GM18519 (cell line): ENCODE results near the gene SIVA1.

Experiments used
- ATAC-seq: cut with Tn5 transposase; IDR thresholded peaks from one replicate; pipeline ENCODE4 v1.9.1; 2021; ENCODE audit warnings: mild to moderate bottlenecking, moderate library complexity; ENCODE audit not compliant: unreplicated experiment, low FRiP score

The SIVA1 gene

DNA sequence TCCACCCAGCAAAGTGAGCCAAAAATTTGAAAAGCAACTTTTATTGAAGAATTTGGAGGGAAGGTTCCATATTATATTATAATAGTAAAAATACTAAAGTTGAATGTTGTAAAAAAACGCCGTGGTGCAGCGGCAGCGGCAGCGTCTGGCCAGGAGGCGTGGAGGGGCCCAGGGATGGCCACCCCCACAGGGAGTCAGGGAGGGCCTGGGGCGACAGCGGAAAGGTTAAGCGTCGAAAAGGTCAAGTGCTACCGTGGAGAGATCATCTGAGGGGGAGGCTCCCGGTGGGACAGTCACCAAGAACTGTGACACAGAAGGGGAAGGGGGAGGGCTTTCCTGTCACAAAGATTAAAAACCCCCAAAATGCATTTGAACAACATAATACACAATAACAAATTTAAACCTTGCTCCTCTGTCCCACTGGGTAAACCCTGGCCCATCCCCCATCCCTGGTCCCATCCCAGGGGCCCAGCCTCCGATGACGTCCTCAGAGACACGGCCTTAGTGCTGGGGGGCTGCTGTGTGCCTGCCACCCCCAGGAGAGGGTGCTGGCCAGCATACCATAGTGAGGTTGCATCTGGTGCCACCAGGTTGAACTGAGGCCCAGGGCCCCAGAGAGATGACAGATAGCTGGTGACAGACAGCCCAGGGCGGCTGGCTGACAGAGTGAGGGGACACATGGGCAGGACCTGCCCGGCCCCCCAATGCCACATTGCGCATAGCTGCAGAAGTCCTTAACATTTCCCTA is 16.6 kb downstream of the SIVA1 start:
- ATAC-seq: no peak

DNA sequence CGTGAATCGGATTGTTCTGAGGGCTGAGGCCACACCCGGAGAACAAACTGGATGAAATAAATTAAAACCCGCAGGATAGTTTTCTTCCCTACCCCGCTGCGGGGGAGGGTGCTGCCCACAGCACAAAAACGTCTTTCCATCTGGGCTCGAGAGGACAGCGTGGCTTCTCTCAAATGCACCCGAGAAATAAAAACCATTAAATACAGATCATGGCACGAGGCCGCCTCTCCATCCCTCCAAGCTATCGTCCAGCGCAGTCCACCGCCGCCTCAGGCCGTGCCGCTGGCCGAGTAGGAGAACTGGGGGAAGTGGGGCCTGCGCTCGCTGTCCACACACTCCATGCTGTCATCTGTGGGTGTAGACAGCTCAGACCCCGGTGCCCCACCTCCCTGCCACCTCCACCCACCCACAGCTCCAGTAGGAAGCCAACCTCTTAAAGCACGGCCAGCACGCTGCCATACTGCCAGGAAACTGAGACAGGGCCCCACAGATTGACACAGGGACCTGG is 17.2 kb downstream of the SIVA1 start:
- no peak for ATAC-seq

DNA sequence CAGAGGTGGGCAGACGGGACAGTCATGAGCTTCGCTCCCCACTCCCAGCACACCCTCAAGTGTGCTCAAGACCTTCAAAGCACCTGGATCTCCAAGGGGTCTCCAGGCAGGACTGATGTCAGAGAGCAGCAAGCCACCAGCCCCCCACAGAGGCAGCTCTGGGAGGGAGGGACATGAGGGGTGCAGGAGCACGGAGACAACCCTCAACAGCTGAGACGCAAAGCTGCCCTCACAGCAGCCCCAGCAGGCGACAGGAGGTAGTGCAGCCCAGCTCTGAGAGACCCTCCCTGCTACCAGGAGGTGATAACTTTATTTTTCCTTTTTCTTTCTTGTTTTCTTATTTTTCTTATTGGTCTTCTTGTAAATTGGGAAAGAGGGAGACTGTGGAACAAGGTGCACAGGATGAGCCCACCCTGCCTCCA is 17.9 kb downstream of the SIVA1 start:
- ATAC-seq: no peak

DNA sequence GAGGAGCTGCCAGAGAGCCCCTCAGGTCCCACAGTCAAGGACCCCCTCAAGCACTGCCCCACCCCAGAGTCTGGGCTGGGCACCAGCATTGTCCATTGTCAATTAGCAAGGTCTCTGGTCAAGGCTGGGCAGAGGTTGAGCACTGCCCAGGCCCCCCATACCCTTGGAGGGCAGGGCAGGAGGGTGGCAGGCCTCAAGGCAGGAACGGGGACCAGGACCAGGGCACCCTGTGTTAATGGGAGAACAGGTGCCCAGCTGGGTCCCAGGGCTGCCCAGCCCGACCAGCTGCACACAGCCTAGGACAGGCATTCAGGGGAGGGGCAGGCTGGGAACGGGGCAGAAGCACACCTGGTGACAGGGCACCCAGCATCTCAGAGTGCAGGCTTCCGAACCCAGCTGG is 18.4 kb downstream of the SIVA1 start:
- ATAC-seq: no peak

DNA sequence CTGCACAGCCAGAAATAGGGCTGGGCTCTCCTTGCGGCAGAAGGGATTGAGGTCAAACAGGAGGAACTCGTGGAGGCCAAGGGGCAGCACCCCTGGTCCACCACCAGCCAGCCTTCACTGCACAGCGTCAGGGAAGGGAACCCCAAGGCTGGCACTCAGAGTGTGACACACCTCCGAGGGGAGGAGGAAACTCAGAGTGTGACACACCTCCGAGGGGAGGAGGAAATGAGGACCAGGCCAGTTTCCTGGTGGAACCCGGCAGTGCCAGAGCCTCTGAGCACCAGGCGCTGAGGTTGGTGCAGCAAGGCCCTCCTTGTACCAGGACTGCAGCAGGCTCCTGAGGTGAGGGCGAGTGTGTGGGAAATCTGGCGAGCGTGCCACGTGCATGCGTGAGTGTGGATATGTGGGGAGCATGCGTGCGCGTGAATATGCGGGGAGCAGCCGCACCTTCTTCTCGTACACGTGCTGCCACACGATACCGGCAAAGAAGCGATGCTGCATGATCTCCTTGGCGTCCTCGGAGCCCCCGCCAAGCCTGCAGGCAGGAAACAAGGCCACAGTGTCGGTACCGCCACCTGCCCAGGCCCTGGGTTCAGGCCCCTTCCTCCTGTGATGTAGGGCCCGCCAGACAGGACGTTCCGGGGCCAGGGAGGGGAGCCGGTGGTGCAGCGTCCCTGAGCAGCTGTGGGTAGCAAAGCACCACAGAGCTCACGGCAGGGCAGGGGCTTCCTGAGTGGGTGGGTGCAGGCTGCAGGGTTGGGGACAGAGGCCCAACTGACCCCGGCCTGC is 19.2 kb downstream of the SIVA1 start:
- ATAC-seq: no peak

DNA sequence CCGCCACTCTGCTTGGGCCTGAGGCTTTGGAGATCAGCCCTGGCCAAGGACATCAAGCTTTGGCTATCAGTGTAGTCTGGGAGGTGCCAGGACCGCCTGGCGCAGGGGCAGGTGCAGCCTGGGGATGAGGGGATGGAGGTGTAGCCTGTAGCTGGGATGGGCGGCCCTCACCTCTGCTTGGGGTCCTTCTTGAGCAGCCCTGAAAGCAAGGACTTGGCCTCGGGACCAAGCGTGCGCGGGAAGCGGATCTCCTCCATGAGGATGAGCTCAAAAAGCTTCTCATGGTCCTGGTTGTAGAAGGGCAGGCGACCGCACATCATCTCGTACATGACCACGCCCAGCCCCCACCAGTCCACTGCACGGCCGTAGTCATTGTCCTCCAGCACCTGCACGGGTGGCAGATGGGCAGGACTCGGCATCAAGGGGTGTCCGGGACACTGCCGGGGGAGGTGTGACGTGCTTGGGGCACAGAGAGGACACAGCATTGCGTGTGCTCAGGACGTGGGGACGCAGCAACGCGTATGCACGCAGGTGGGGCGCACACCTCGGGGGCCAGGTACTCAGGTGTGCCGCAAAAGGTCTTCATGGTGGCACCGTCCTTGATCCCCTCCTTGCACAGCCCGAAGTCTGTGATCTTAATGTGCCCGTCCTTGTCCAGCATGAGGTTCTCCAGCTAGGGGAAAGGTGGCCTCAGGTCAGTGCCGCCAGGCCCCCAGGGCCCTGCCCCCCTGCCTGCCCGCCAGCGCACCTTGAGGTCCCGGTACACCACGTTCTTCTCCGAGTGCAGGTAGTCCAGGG is 20.0 kb downstream of the SIVA1 start:
- ATAC-seq: no peak

DNA sequence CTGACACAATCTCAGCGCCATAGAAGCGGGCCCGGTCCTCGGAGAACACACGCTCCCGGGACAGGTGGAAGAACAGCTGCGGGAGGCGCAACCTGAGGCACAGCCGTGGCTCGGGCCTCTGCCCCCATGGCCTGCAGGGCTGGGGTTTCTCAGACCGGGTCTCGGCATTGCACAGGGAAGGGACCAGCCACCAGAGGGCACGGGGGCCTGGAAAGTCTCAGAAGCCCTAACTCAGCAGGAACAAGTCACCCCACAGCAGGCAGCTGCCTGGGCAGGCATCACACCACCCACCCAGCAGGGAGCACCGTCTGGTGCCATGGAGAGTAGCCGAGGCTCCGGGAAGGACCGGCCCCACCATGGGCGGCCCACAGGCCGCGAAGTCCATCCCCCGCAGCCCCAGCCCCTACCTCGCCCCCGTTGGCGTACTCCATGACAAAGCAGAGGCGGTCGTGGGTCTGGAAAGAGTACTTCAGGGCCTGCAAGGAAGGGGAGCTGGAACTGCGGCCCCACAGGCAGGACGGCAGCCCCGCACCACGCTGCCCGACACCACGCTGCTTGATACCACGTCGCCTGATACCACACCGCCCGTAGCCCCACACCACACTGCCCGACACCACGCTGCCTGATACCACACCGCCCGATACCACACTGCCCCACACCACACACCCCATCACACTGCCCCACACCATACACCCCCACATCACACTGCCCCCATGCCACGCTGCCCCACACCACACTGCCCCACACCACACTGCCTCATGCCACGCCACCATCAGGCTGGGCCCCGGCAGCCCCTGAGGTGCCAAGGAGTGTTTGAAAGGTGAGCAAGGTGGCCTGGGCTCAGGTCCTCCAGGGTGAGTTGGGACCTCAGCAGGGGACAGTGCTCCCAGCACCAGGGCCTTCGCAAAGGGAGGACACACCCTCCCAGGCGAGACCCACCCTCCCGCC is 20.8 kb downstream of the SIVA1 start:
- no peak for ATAC-seq

DNA sequence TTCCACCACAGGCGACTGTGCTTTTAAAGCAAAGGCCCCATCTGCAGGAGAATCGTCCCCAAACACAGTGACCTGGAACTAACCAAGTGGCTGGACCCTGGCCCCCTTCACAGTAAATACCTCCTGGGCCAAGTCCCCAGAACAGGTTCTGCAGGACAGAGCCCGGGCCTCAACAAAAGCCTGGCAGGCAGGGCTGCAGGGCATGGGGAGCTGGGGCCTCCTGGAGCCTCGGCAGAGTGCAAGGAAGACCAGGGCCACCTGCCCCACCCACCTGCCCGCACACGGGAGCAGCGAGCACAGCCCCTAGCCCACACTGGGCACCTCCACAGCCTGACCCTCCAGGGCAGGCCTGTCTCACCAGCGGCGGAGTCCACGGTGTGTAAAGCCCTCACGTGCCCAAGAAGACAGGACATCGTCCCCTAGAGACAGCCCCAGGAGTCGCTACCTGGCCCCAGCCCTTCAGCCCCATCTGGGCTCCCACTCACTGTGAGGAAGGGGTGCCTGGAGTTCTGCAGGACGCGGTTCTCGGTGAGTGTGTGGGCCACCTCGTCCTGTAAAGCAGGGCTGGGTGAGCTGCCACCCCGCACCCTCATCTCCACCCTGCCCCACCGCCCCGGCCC is 21.6 kb downstream of the SIVA1 start:
- ATAC-seq: no peak

DNA sequence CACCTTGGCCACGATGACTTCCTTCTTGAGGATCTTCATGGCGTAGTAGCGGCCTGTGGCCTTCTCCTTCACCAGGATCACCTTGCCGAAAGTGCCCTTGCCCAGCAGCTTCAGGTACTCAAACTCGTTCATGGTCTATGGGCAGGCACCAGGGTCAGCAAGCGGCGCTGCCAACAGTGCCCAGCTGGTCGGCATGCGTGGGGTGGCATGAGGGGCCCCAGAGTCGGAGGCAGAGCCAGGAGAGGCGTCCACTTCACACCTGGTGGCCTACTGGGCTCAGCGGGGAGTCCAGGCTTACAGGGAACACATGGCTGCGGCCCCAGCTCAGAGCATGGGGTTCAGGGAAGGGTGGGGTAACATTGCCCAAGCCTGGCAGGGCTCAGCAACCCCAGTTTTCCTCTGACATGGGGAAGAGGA is 22.1 kb downstream of the SIVA1 start:
- ATAC-seq: no peak

DNA sequence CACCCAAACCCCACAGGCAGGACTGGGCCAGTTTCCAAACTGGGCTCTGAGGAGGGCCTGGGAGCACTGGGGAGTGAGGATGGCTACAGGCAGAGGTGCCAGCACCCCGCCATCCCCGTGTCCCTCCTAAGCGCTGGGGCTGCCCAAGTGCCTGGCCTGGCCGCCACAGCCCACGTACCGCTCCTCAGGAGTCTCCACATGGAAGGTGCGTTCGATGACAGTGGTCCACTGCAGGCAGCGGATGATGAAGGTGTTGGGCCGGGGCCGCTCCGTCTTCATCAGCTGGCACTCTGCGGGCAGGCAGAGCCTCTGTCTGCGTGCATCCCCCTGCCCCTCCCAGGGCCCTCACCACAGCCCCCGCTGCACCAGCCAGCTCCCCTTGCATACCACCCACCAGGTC is 23.5 kb downstream of the SIVA1 start:
- no peak for ATAC-seq

DNA sequence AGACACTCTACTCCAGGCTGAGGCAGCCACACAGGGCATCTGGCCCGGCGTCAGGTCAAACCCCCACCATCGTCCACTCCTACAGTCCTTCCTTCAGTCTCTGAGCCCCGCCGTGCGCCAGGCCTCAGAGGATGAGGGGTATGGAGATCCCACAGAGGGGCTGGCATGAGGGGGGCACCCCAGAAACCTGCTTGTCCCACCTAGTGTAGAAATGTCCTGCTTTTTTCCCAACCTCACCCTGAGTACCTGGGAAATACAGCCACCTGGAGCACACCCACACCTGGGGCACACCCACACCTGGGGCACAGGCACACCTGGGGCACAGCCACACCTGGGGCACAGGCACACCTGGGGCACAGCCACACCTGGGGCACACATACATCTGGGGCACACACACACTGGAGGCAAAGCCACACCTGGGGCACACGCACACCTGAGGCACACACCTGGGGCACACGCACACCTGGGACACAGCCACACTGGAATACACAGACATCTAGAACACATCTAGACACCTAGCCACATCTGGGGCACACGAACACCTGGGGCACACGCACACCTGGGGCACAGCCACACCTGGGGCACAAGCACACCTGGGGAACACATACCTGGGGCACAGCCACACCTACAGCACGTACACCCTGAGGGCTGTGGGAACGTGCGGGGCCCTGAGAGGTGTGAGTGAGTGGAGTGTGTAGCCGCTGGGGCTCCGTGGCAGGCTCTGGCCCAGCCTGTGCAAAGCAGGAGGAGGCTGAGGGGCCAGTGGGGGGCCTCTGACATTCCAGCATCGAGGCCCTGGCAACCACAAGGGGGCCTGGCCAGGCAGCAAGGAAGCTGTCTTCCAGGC is 24.2 kb downstream of the SIVA1 start:
- no peak for ATAC-seq

DNA sequence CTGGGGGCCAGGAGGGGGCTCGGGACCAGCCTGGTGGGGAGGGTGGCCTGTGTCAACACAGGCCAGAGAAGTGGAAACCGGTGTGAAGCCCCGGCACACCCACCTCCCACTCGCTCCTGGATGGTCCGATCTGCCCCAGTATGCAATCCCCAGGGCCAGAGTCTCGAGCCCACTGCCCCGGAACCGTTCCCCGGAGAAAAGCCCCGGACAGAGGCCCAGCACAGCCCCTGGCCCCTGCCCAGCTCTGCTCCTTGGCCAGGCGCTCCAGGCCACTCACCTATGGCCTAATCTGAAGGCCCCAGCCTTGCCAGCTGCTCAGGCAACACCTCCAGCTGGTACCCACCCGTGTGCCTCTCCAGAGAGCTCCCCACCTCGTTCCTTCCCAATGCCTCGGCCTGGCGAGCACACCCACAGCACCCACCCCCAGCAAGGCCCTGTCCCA is 24.9 kb downstream of the SIVA1 start:
- ATAC-seq: no peak

DNA sequence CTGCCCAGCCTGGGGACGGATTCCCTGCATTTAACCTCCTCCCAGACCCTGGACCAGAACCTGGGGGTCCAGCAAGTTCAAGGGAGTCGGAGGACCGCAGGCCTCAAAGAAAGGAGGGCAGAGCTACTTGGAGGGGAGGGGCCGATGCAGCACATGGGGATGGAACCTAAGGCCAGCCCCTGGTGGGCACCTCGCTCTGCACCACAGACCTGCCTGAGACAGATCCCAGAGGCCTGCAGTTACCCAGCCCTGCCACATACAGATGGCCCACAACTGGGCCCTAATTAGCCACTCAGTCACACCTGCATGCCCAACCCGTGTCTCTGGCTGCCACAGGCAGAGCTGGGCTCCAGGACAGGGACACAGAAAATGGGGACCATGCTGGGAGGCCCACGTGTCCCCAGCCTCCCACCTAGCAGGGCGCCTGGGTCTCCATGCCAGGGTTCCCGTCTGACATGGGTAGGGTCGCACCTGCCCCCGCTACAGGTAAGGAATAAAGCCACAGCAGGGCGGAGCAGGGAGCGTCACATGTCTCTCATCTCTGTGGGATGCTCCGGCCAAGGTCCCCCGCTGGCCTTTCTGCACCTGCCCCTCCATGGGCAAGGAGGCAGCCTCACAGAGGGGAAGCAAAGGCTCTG is 25.9 kb downstream of the SIVA1 start:
- ATAC-seq: no peak

DNA sequence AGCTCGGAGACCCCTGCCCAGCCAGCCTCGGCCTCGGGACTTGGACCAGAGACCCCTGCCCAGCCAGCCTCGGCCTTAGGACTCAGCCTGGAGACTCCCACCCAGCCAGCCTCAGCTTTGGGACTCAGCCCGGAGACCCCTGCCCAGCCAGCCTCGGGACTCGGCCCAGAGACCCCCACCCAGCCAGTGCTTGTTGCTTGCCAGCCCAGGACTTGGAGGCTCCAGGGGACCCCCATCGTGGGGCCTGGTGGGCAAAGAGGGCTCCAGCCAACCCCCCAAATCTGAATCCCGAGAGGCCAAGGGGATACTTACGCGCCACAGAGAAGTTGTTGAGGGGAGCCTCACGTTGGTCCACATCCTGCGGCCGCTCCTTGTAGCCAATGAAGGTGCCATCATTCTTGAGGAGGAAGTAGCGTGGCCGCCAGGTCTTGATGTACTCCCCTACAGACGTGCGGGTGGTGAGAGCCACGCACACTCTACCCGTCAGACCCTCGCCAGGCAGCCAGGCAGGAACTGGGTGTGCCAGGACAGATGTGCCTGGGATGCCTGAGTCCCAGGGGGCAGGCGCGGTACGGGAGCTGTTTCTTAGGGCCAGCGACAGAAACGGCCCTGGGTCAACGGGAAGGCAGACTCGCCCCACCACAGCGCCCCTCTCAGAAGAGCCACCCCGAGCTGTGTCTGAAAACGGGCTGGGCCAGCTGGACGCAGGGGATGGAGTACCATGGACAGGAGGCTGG is 27.0 kb downstream of the SIVA1 start:
- ATAC-seq: no peak

DNA sequence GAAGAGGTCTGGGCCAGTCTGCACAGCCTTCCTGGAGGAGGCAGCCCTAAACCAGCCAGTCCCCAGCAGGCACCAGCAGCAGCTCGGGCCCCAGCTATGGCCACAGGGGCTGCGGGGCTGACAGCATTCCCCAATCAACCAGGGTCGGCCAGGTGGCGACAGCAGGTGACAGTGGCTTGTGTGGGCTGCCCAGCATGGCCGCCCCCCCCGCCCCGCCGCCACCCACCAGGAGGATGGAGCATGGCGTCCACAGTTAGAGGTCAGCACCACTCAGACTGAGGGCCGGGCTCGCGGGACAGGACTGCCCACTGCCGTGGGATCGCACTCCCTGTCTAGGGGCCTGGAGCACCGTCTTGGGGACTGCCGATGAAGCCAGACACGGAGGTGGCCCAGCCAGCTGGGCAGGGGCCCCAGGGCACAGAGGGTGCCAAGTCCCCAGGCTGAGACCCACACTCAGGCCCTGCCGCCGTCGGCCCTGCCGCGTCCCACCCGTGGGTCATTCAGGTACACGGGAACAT is 27.6 kb downstream of the SIVA1 start:
- no peak for ATAC-seq

DNA sequence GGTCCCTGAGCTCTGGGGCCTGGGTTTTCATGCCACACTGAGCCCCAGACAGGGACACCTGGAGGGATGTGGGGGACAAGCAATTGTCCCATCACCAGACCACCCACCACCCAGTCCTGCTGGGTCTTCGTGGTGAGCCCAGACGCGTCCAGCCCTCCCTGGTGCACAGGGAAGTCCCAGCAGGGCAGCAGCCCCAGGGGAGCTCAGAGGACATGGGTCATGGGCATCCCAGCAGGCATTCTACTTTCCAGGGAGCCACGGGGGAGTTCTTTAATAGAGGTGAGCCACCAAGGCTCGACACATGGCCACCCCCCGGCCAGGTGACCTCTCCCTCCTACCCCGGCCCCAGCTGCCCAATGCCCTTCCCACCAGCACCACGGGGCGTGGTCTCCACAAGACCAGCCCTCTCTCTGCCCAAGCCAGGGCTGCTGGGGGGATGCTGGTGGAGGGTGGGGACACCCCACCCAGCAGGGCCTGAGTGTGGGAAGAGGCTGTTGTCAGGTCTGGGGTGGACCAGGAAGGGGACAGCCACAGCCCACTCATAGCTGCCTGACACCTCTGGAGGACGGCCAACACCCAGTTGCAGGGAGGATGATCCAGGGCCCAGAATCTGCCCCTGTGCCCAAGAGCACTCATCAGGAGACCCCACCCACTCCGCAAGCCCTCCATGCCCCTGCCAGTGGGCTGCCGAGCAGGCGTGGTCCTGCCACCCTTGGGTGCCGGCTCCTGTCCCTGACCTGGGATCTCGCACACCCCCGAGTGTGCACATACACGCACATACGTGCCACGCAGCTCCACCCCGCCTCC is 28.5 kb downstream of the SIVA1 start:
- ATAC-seq: no peak
